SK-N-SH treated with all-trans-retinoic acid at 6 μM for 48 hours (cell line): ENCODE measurements around the gene LILRA1.
"Not testable (repeated sequence)": the region's sequence is repeated elsewhere in the genome, so short reads cannot be mapped to it uniquely, and the experiment has no call there.

ENCODE experiments used
- ATAC-seq: fragments of 200-7000 bp; cut with Tn5 transposase; 3 replicates; pipeline ENCODE4 v1.9.1; 2020; ENCODE audit warnings: mild to moderate bottlenecking, moderate library complexity
- ARNTL ChIP-seq: fragments of 450-650 bp; formaldehyde crosslinking; IDR thresholded peaks from 2 replicates; pipeline ENCODE4 v1.5.0; 2020; ENCODE audit warnings: low read depth, mild to moderate bottlenecking, moderate library complexity, borderline replicate concordance
- BACH2 ChIP-seq: fragments of 250-450 bp; sonication (Bioruptor Pico); IDR thresholded peaks from 2 replicates; pipeline ENCODE4 v1.9.0; 2021; ENCODE audit warnings: mild to moderate bottlenecking, borderline replicate concordance
- CSDC2 ChIP-seq: fragments of 250-450 bp; sonication (Bioruptor Pico); IDR thresholded peaks from 2 replicates; pipeline ENCODE4 v1.5.0; 2020; ENCODE audit warnings: mild to moderate bottlenecking, moderate library complexity
- ESRRG ChIP-seq: fragments of 250-450 bp; sonication (Bioruptor Pico); IDR thresholded peaks from 2 replicates; pipeline ENCODE4 v1.6.1; 2021; ENCODE audit warnings: mild to moderate bottlenecking
- GLIS3 ChIP-seq: fragments of 250-450 bp; sonication (Bioruptor Pico); IDR thresholded peaks from 2 replicates; pipeline ENCODE4 v1.5.0; 2020; ENCODE audit warnings: mild to moderate bottlenecking, moderate library complexity
- ISL1 ChIP-seq: fragments of 250-450 bp; sonication (Bioruptor Pico); IDR thresholded peaks from 2 replicates; pipeline ENCODE4 v2.1.2; 2022; ENCODE audit warnings: mild to moderate bottlenecking, moderate library complexity
- PPARA ChIP-seq: fragments of 250-450 bp; sonication (Bioruptor Pico); IDR thresholded peaks from 2 replicates; pipeline ENCODE4 v1.5.0; 2020; ENCODE audit warnings: mild to moderate bottlenecking, borderline replicate concordance
- TCF4 ChIP-seq: fragments of 250-450 bp; sonication (Bioruptor Pico); IDR thresholded peaks from 2 replicates; pipeline ENCODE4 v1.8.0; 2021; ENCODE audit warnings: mild to moderate bottlenecking, moderate library complexity, borderline replicate concordance
- TOX ChIP-seq: fragments of 250-450 bp; sonication (Bioruptor Pico); IDR thresholded peaks from 2 replicates; pipeline ENCODE4 v1.8.0; 2021; ENCODE audit warnings: mild to moderate bottlenecking, moderate library complexity, borderline replicate concordance
- ZC3H10 ChIP-seq: fragments of 250-450 bp; sonication (Bioruptor Pico); IDR thresholded peaks from 2 replicates; pipeline ENCODE4 v1.5.1; 2021; ENCODE audit warnings: mild to moderate bottlenecking, moderate library complexity
- ZFP3 ChIP-seq: fragments of 250-450 bp; sonication (Bioruptor Pico); IDR thresholded peaks from 2 replicates; pipeline ENCODE4 v1.5.0; 2020; ENCODE audit warnings: mild to moderate bottlenecking, moderate library complexity
- ZFP30 ChIP-seq: fragments of 450-650 bp; formaldehyde crosslinking; IDR thresholded peaks from 2 replicates; pipeline ENCODE4 v1.5.0; 2022; ENCODE audit warnings: mild to moderate bottlenecking, moderate library complexity
- ZNF565 ChIP-seq: fragments of 450-650 bp; formaldehyde crosslinking; conservative IDR thresholded peaks from 2 replicates; pipeline ENCODE4 v1.5.0; 2020; ENCODE audit warnings: low read depth, mild to moderate bottlenecking, moderate library complexity
- ZNF70 ChIP-seq: fragments of 450-650 bp; formaldehyde crosslinking; IDR thresholded peaks from 2 replicates; pipeline ENCODE4 v1.5.0; 2020; ENCODE audit warnings: mild to moderate bottlenecking, moderate library complexity
- ZNF8 ChIP-seq: fragments of 450-650 bp; formaldehyde crosslinking; IDR thresholded peaks from 2 replicates; pipeline ENCODE4 v1.5.0; 2020; ENCODE audit warnings: mild to moderate bottlenecking, moderate library complexity
- TF ChIP-seq, protein P1 (sequence below): fragments of 250-450 bp; sonication (Bioruptor Pico); IDR thresholded peaks from 2 replicates; pipeline ENCODE4 v1.5.0; 2020; ENCODE audit warnings: mild to moderate bottlenecking, moderate library complexity
- TF ChIP-seq, protein P2 (sequence below): fragments of 250-450 bp; sonication (Bioruptor Pico); IDR thresholded peaks from 2 replicates; pipeline ENCODE4 v1.5.1; 2021; ENCODE audit warnings: mild to moderate bottlenecking, moderate library complexity
- TF ChIP-seq, protein P3 (sequence below): fragments of 250-450 bp; sonication (Bioruptor Pico); IDR thresholded peaks from 2 replicates; pipeline ENCODE4 v1.5.1; 2020; ENCODE audit warnings: low read depth, mild to moderate bottlenecking, moderate library complexity
- TF ChIP-seq, protein P4 (sequence below): fragments of 250-450 bp; sonication (Bioruptor Pico); IDR thresholded peaks from 2 replicates; pipeline ENCODE4 v1.8.0; 2020; ENCODE audit warnings: mild to moderate bottlenecking, moderate library complexity, borderline replicate concordance

Gene LILRA1

DNA sequence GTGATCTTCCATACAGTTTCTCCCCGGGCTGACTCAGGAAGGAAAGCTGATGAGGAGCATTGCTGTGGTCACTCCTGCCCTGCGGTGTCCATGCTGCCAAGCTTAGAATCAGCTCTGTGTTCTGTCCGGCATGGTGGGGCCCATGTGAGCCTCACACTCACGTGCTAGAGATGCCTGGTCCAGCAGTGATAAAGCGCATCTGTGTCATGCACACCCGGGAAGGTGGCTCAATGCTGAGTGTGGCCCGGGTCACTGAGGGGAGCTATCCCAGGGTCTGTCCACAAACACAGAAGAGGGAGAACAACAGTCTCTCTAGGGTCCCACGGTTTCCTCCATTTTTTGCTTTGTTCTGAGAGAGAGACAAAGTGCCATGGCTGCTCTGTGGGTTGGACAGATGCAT, 33.3 kb downstream of the LILRA1 start:
- ATAC-seq, result no peak
- TF ChIP-seq ZFP3 (no peak), ISL1 (CRISPR knock-in tag) (no peak), PPARA (no peak), TCF4 (CRISPR knock-in tag) (no peak)
- TF ChIP-seq, all 23 proteins: peak for 0

DNA sequence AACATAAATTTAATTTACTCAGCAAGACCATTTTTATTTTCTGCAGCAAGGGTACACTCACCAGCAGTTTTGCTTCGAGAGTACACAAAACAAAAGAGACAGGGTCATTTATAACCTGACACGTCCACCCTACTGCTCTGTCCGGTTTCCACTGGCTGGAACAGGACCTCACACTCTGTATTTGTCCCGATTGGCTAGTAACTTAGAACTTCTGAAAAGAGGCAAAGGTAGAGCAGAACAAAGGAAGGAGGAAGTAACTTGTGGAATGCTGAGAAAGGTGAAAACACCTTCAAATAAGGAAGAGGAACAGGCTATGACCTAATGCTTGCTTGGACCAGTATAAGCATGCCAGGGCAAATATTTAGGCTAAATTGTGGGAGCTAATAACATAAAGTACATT, 34.5 kb downstream of the LILRA1 start:
- not testable (repeated sequence) for ATAC-seq

DNA sequence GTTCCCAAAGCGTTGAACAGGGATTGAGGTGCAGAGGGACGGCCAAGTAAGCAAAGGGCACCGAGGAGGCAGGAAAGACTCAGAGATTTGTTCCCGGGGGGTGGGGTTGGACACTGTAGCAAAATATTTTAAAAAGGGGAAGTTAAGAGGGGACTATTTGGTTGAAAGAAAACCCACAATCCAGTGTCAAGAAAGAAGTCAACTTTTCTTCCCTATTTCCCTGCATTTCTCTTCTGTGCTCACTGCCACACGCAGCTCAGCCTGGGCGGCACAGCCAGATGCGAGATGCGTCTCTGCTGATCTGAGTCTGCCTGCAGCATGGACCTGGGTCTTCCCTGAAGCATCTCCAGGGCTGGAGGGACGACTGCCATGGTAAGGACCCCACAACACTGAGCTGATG, 36.8 kb downstream of the LILRA1 start, which contains the start of gene LILRB1:
TSS of gene LILRB1 (plus strand) at position 223 of the 400 bp plus-strand sequence. CDS start 590 bp downstream, outside the sequence.
- not testable (repeated sequence) for ATAC-seq

DNA sequence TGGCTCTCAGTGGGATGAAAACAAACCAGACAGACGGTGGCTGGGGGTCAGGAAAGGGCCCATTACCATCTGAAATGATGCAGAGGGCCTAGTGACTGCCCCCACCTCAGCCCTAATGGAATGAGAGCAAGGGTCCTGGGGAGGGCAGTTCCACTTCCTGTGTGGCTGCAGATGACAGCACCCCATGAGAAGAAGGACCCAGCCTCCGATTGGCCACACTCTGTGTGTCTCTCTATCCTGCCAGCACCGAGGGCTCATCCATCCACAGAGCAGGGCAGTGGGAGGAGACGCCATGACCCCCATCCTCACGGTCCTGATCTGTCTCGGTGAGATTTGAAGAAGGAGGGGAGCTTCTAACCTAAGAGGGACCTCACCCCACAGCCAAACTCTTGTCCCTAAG, 37.4 kb downstream of the LILRA1 start:
- TF ChIP-seq CSDC2 (CRISPR knock-in tag) (no peak), ZC3H10 (no peak), ARNTL (no peak), PPARA (no peak), ZNF8 (no peak), TCF4 (CRISPR knock-in tag) (no peak)
- TF ChIP-seq, protein P1, sequence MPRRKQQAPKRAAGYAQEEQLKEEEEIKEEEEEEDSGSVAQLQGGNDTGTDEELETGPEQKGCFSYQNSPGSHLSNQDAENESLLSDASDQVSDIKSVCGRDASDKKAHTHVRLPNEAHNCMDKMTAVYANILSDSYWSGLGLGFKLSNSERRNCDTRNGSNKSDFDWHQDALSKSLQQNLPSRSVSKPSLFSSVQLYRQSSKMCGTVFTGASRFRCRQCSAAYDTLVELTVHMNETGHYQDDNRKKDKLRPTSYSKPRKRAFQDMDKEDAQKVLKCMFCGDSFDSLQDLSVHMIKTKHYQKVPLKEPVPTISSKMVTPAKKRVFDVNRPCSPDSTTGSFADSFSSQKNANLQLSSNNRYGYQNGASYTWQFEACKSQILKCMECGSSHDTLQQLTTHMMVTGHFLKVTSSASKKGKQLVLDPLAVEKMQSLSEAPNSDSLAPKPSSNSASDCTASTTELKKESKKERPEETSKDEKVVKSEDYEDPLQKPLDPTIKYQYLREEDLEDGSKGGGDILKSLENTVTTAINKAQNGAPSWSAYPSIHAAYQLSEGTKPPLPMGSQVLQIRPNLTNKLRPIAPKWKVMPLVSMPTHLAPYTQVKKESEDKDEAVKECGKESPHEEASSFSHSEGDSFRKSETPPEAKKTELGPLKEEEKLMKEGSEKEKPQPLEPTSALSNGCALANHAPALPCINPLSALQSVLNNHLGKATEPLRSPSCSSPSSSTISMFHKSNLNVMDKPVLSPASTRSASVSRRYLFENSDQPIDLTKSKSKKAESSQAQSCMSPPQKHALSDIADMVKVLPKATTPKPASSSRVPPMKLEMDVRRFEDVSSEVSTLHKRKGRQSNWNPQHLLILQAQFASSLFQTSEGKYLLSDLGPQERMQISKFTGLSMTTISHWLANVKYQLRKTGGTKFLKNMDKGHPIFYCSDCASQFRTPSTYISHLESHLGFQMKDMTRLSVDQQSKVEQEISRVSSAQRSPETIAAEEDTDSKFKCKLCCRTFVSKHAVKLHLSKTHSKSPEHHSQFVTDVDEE (CRISPR knock-in tag), result no peak
- TF ChIP-seq, protein P2, sequence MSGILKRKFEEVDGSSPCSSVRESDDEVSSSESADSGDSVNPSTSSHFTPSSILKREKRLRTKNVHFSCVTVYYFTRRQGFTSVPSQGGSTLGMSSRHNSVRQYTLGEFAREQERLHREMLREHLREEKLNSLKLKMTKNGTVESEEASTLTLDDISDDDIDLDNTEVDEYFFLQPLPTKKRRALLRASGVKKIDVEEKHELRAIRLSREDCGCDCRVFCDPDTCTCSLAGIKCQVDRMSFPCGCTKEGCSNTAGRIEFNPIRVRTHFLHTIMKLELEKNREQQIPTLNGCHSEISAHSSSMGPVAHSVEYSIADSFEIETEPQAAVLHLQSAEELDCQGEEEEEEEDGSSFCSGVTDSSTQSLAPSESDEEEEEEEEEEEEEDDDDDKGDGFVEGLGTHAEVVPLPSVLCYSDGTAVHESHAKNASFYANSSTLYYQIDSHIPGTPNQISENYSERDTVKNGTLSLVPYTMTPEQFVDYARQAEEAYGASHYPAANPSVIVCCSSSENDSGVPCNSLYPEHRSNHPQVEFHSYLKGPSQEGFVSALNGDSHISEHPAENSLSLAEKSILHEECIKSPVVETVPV, result no peak
- no peak for ATAC-seq

DNA sequence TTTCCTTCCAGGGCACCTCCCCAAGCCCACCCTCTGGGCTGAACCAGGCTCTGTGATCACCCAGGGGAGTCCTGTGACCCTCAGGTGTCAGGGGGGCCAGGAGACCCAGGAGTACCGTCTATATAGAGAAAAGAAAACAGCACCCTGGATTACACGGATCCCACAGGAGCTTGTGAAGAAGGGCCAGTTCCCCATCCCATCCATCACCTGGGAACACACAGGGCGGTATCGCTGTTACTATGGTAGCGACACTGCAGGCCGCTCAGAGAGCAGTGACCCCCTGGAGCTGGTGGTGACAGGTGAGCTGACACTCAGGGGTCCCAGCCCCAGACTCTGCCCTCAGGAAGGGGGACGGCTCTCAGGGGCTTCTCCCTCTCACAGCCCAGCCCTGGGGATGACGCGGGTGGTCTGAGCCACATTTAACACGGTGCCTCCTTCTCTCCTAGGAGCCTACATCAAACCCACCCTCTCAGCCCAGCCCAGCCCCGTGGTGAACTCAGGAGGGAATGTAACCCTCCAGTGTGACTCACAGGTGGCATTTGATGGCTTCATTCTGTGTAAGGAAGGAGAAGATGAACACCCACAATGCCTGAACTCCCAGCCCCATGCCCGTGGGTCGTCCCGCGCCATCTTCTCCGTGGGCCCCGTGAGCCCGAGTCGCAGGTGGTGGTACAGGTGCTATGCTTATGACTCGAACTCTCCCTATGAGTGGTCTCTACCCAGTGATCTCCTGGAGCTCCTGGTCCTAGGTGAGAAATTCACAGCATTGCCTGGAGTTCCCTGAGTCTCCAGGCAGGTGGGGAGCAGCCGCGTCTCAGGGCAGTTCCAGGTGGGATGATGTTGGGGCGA, 38.3 kb downstream of the LILRA1 start:
- not testable (repeated sequence) for ATAC-seq

DNA sequence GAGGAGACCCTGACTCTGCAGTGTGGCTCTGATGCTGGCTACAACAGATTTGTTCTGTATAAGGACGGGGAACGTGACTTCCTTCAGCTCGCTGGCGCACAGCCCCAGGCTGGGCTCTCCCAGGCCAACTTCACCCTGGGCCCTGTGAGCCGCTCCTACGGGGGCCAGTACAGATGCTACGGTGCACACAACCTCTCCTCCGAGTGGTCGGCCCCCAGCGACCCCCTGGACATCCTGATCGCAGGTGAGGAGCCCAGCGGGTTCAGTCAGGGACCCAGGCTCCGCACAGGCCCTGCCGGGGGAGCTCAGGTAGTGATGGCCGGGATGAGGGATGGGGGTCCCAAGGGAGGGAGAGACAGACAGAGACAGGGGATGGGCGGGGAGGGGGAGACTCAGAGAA, 39.1 kb downstream of the LILRA1 start:
- ATAC-seq, result not testable (repeated sequence)

DNA sequence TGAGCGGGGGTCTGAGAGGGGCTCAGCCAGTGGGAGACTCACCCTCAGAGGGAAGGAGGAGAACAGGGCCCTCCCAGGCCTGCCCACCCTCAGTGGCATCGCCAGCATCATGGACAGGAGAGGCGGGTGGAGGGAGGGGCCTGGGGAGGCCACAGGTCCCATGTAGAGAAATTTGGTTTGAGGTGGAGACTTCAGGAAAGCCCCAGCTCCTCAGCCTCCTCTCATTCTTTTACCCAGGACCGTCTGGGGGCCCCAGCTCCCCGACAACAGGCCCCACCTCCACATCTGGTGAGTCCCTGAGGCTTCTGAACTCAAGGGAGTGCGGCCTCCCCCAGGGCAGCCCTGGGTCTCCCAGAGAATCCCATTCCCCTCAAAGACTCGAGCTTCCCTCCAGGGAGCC, 40.0 kb downstream of the LILRA1 start:
- ATAC-seq, result no peak
- TF ChIP-seq ZC3H10, result no peak
- TF ChIP-seq ISL1 (CRISPR knock-in tag), result no peak
- TF ChIP-seq, protein P1 (CRISPR knock-in tag), result no peak
- no peak for TF ChIP-seq TCF4 (CRISPR knock-in tag)
- TF ChIP-seq TOX (CRISPR knock-in tag), result no peak
- no peak for TF ChIP-seq ZNF565
- TF ChIP-seq, protein P3, sequence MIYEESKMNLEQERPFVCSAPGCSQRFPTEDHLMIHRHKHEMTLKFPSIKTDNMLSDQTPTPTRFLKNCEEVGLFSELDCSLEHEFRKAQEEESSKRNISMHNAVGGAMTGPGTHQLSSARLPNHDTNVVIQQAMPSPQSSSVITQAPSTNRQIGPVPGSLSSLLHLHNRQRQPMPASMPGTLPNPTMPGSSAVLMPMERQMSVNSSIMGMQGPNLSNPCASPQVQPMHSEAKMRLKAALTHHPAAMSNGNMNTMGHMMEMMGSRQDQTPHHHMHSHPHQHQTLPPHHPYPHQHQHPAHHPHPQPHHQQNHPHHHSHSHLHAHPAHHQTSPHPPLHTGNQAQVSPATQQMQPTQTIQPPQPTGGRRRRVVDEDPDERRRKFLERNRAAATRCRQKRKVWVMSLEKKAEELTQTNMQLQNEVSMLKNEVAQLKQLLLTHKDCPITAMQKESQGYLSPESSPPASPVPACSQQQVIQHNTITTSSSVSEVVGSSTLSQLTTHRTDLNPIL (CRISPR knock-in tag), result no peak
- TF ChIP-seq ZNF70 (CRISPR knock-in tag), result no peak
- no peak for TF ChIP-seq BACH2
- no peak for TF ChIP-seq GLIS3 (CRISPR knock-in tag)
- no peak for TF ChIP-seq CSDC2 (CRISPR knock-in tag)
- TF ChIP-seq, protein P4, sequence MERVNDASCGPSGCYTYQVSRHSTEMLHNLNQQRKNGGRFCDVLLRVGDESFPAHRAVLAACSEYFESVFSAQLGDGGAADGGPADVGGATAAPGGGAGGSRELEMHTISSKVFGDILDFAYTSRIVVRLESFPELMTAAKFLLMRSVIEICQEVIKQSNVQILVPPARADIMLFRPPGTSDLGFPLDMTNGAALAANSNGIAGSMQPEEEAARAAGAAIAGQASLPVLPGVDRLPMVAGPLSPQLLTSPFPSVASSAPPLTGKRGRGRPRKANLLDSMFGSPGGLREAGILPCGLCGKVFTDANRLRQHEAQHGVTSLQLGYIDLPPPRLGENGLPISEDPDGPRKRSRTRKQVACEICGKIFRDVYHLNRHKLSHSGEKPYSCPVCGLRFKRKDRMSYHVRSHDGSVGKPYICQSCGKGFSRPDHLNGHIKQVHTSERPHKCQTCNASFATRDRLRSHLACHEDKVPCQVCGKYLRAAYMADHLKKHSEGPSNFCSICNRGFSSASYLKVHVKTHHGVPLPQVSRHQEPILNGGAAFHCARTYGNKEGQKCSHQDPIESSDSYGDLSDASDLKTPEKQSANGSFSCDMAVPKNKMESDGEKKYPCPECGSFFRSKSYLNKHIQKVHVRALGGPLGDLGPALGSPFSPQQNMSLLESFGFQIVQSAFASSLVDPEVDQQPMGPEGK (CRISPR knock-in tag), result no peak
- TF ChIP-seq ESRRG (CRISPR knock-in tag), result no peak
- no peak for TF ChIP-seq ZFP30 (CRISPR knock-in tag)
- no peak for TF ChIP-seq ZNF8
- TF ChIP-seq ZFP3, result no peak

DNA sequence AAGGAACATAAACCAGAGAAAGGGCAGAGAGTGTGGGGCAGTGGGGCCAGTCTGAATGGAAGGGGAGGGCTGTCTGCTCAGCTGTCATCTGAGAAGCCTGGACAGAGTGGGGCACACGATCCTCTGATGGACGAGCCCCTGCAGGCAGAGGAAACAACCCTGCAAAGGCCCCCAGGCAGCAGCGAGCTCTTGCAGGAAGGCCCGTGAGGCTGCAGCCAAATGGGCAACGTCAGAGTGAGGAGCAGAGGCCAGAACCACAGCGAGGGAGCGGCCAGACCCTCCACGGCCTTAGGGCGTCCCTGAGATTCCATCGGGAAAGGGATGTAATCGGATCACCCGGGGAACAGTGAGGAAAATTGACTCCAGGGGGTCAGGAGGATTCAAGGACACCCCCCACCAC, 42.6 kb downstream of the LILRA1 start:
- ATAC-seq, result not testable (repeated sequence)
